ENCODE measurements around the gene CDC14C.

Gene CDC14C

GRCh38 chr7:48976850-48977249 lies 52.5 kb downstream of the CDC14C start:
- no peak for DNase-seq
